Thyroid gland (tissue), 4 donors: ENCODE measurements around the gene PLCB4. TPM values are rescaled to one million over a fixed set of nuclear protein-coding genes. Genes with fewer than 3 reads are reported as not detected.

Experiments
- DNase-seq, 2 donors: peaks; one replicate each; pipeline ENCODE4 v3.0.0-alpha.2; 2019
- H3K27ac ChIP-seq, 3 donors: fragments of 200-600 bp; sonication (generic); 1 replicate in 2 of 3; 2 replicates in 1 of 3; pipeline ENCODE4 v1.5.1; 2016 to 2019; ENCODE audit warnings: mild to moderate bottlenecking in 1 of 3, moderate library complexity in 1 of 3
- H3K27me3 ChIP-seq: fragments of 200-600 bp; sonication (generic); one replicate; pipeline ENCODE4 v1.5.1; 2019
- H3K36me3 ChIP-seq, 2 donors: fragments of 200-600 bp; sonication (generic); one replicate each; pipeline ENCODE4 v1.5.1; 2016 to 2019
- H3K4me1 ChIP-seq, 2 donors: fragments of 200-600 bp; sonication (generic); one replicate each; pipeline ENCODE4 v1.5.1; 2017 to 2019
- H3K4me3 ChIP-seq, 3 donors: fragments of 200-600 bp; sonication (generic); replicated peaks in 1 of 3; 1 replicate in 2 of 3; 2 replicates in 1 of 3; pipeline ENCODE4 v1.5.1; 2016; ENCODE audit warnings: mild to moderate bottlenecking in 1 of 3
- H3K9me3 ChIP-seq: fragments of 200-600 bp; sonication (generic); one replicate; pipeline ENCODE4 v1.5.1; 2017
- POLR2A ChIP-seq, 2 donors: fragments of 450-650 bp; IDR thresholded peaks; one replicate each; pipeline ENCODE4 v1.6.1; 2017; ENCODE audit warnings: antibody characterized with exemption in 2 of 2, mild to moderate bottlenecking in 2 of 2, moderate library complexity in 1 of 2
- WGBS, 2 donors: methylation state at CpG; one replicate each; pipeline ENCODE4 v1.1.5; 2017; 5-methylcytosine and 5-hydroxymethylcytosine counted together
- intact Hi-C: fragments of 100-400 bp; cut with DNase I; formaldehyde crosslinking; loops from one replicate; pipeline ENCODE4 v1.15.1; 2023
- total RNA-seq, 4 donors: library from RNA; depleted of rRNA; stranded (reverse); fragments of >200 nt; gene quantifications; one replicate each; pipeline ENCODE4 v1.2.3, GENCODE V29; 2016
- TF ChIP-seq, protein P1 (sequence below), 6 experiments: fragments of 200-600 bp in 3 of 6; fragments of 450-650 bp in 3 of 6; sonication (generic) in 3 of 6; IDR thresholded peaks; one replicate each; pipeline ENCODE4 v1.5.1; 2016 to 2019; ENCODE audit warnings: antibody characterized with exemption in 6 of 6, mild to moderate bottlenecking in 2 of 6, inconsistent platforms in 1 of 6, moderate library complexity in 1 of 6

Gene PLCB4
- total RNA-seq, 4 donors from 2014 or later, result 50.9 to 77.9 (median 67.9) TPM

DNA sequence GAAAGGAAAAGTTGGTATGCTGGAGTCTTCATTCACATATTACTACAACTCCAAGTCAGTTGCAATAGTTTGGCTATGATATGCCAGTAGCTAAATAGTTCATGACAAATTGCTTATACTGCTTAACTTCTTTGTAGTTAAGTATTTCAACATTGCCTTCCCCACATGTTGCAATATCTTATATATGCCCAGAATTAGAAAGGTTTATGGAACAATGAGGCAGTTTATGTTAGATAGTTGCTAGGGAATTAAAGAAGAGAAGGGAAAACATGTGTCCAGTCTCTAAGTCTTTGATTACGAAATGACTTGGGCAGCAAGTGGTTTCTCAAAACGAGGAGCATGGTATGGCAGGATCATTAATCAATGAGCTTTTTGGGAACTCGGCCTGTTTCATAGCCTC, 145.8 kb downstream of the PLCB4 start:
- Histone ChIP-seq H3K27ac (no peak overlapping the region), H3K4me3 (no peak overlapping the region), H3K27me3 (no peaks in the 10 kb centered on the region), H3K36me3 (no peaks in the 10 kb centered on the region), H3K4me1 (peaks cover 0 to 6% of the 10 kb centered on the region in 2 donors), H3K9me3 (no peaks in the 10 kb centered on the region)
- TF ChIP-seq POLR2A (IDR thresholded peaks at IDR 0.05), result no peak
- intact Hi-C loops, result no loop called here
- no peak for DNase-seq
- 75 to 86% methylated on average over 3 of the region's 3 CpGs for WGBS, 2 donors

DNA sequence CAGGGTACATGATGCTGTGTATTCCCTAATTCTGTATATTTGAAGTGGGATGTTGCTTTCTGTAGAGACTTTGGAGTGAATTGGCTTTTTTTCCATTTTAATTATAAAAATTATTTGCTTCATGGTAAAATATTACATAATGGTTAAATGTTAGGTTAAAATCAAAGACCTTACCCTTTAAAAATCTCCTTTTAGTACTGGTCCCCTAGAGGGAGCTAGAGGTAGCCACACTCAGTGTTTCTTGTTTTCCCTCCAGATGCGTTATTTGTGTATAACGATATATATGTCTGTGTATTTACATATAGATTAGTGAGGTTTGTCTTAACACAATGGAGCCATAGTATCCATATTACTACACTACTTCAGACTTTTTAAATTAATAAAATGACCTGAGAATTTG, 146.7 kb downstream of the PLCB4 start:
- intact Hi-C loops, result no loop called here
- peaks cover 5 to 11% of the 10 kb centered on the region in 2 donors for H3K4me1 ChIP-seq
- TF ChIP-seq, protein P1, sequence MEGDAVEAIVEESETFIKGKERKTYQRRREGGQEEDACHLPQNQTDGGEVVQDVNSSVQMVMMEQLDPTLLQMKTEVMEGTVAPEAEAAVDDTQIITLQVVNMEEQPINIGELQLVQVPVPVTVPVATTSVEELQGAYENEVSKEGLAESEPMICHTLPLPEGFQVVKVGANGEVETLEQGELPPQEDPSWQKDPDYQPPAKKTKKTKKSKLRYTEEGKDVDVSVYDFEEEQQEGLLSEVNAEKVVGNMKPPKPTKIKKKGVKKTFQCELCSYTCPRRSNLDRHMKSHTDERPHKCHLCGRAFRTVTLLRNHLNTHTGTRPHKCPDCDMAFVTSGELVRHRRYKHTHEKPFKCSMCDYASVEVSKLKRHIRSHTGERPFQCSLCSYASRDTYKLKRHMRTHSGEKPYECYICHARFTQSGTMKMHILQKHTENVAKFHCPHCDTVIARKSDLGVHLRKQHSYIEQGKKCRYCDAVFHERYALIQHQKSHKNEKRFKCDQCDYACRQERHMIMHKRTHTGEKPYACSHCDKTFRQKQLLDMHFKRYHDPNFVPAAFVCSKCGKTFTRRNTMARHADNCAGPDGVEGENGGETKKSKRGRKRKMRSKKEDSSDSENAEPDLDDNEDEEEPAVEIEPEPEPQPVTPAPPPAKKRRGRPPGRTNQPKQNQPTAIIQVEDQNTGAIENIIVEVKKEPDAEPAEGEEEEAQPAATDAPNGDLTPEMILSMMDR (IDR thresholded peaks at IDR 0.05), result peak in 1 of 6 experiments; percentile 26
- no peak for TF ChIP-seq POLR2A (IDR thresholded peaks at IDR 0.05)

DNA sequence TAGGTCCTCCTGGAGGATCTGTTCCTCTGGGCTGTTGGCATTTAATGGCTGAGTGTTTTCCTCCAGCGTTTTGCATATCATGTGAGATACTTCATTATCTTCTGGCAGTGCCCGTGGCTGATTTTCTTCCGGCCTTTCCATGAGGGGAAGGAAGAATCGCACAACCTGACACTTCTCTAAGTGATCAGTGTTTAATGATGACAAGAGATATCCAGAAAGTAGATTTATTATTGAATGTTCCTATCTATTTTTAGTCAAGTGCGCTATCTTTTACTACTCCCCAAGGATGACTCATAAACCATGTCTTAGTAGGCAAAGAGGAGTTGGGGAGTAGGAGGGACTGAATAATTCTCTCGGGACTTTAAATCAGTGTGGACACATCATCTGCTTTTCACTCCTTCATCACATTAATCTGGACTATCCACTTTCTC, 149.7 kb downstream of the PLCB4 start:
- no peaks in the 10 kb centered on the region for H3K9me3 ChIP-seq
- WGBS, 2 donors, result 85 to 86% methylated on average over 6 of the region's 6 CpGs
- TF ChIP-seq, protein P1 (IDR thresholded peaks at IDR 0.05), result no peak
- no peak for TF ChIP-seq POLR2A (IDR thresholded peaks at IDR 0.05)
- no peak overlapping the region for H3K4me3 ChIP-seq
- intact Hi-C loops, result no loop called here
- H3K27me3 ChIP-seq, result no peaks in the 10 kb centered on the region
- H3K27ac ChIP-seq, result no peak overlapping the region
- H3K4me1 ChIP-seq, result peaks cover 16 to 22% of the 10 kb centered on the region in 2 donors
- H3K36me3 ChIP-seq, result no peaks in the 10 kb centered on the region
- no peak for DNase-seq

More for the DNA sequence above, 146.7 kb downstream of the PLCB4 start:
- Histone ChIP-seq H3K9me3 (no peaks in the 10 kb centered on the region), H3K27me3 (no peaks in the 10 kb centered on the region), H3K36me3 (no peaks in the 10 kb centered on the region), H3K4me3 (no peak overlapping the region), H3K27ac (no peak overlapping the region)
- 94 to 96% methylated on average over 2 of the region's 2 CpGs for WGBS, 2 donors
- DNase-seq, result no peak

DNA sequence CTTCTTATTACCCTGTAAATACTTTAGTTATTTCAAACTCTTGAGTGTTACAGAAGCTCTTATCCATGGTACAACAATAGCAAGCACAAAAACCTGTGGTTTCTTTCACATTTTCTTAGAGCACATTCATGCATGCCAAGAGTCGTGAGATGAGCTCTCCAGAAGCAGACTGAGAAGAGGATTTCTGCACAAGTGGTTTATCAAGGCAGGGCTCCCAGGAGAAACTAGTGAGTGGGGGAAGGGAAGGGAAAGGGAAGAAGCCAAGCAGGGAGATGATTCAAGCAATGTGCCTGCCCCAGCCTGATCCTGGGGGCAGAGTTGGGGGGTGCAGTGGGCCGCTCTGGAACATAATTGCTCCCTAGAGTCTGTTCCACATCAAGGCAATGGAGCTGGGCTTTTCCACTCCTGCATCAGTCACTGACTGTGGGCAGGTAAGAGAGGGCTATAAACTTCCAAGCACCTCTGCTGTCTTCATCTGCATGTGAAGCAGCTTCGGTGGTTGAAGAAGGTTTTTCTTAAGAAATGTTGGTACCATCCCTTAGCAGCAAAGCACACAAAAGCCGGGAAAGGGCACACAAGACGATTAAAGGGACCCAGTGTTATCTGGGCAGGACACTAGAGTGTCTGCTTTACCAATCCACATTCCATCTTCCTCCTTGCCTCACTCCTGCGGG, 152.1 kb downstream of the PLCB4 start:
- Histone ChIP-seq H3K9me3 (no peaks in the 10 kb centered on the region), H3K36me3 (no peaks in the 10 kb centered on the region), H3K27ac (peak overlapping the region; percentile 16 to 55 (median 52)), H3K4me1 (peaks cover 21 to 30% of the 10 kb centered on the region in 2 donors), H3K27me3 (no peaks in the 10 kb centered on the region), H3K4me3 (no peak overlapping the region)
- TF ChIP-seq, protein P1 (IDR thresholded peaks at IDR 0.05), result no peak
- no peak for TF ChIP-seq POLR2A (IDR thresholded peaks at IDR 0.05)
- intact Hi-C loops, result no loop called here
- WGBS, 2 donors, result 33 to 39% methylated on average over 6 of the region's 6 CpGs
- DNase-seq, result peak; percentile 62

DNA sequence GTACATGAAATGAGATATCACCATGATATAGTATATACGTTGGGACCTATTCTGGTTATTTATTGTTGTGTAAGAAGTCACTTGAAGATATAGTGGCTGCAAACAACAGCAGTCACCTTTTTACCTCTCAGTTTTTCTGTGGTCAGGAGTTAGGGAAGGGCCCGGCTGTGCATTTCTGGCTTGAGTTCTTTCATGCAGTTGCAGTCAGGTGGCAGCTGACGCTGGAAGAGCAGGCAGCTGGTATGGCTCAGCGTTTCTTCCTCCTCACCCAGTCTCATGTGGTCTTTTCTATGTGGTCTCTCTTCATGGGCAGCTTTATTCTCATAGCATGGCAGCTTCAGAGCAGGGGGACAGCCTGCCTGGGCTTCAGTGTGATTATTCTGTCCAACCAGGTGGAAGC, 154.4 kb downstream of the PLCB4 start:
- no peak overlapping the region for H3K27ac ChIP-seq
- H3K9me3 ChIP-seq, result no peaks in the 10 kb centered on the region
- WGBS, 2 donors, result 90 to 92% methylated on average over 4 of the region's 4 CpGs
- H3K4me3 ChIP-seq, result no peak overlapping the region
- no peaks in the 10 kb centered on the region for H3K36me3 ChIP-seq
- H3K4me1 ChIP-seq, result peaks cover 30 to 35% of the 10 kb centered on the region in 2 donors
- no peaks in the 10 kb centered on the region for H3K27me3 ChIP-seq
- intact Hi-C loops, result no loop called here
- TF ChIP-seq POLR2A (IDR thresholded peaks at IDR 0.05), result no peak
- TF ChIP-seq, protein P1 (IDR thresholded peaks at IDR 0.05), result no peak
- DNase-seq, result no peak
